Endothelial cell (in vitro differentiated cells): ENCODE results near the gene EME2. TPM values are rescaled to one million over a fixed set of nuclear protein-coding genes. Genes with fewer than 3 reads are reported as not detected.

Source experiments
- DNase-seq: peaks from one replicate; pipeline ENCODE4 v3.0.0; 2021; ENCODE audit warnings: low spot score
- H3K27ac Mint-ChIP-seq: one replicate; pipeline ENCODE4 v1.8.0; 2021; ENCODE audit warnings: mixed read lengths, inconsistent platforms; ENCODE audit not compliant: unreplicated experiment
- H3K27me3 Mint-ChIP-seq: one replicate; pipeline ENCODE4 v1.8.0; 2021; ENCODE audit warnings: mild to moderate bottlenecking, moderate library complexity, mixed read lengths, inconsistent platforms; ENCODE audit not compliant: unreplicated experiment
- H3K36me3 Mint-ChIP-seq: one replicate; pipeline ENCODE4 v1.8.0; 2021; ENCODE audit warnings: mild to moderate bottlenecking, low read depth, mixed read lengths, inconsistent platforms; ENCODE audit not compliant: unreplicated experiment
- H3K4me1 Mint-ChIP-seq: one replicate; pipeline ENCODE4 v1.8.0; 2021; ENCODE audit warnings: mild to moderate bottlenecking, mixed read lengths, inconsistent platforms; ENCODE audit not compliant: unreplicated experiment
- H3K4me3 Mint-ChIP-seq: one replicate; pipeline ENCODE4 v1.8.0; 2021; ENCODE audit warnings: mild to moderate bottlenecking, mixed read lengths, inconsistent platforms; ENCODE audit not compliant: unreplicated experiment
- H3K9me3 Mint-ChIP-seq: one replicate; pipeline ENCODE4 v1.8.0; 2021; ENCODE audit warnings: mixed read lengths, inconsistent platforms; ENCODE audit not compliant: unreplicated experiment
- CTCF ChIP-seq: fragments of 200-600 bp; sonication (generic); IDR thresholded peaks from one replicate; pipeline ENCODE4 v1.5.0; 2021; ENCODE audit warnings: antibody characterized with exemption; ENCODE audit not compliant: unreplicated experiment
- total RNA-seq: library from RNA; stranded (reverse); fragmentation: NEBNext Ultra II Directional; extraction: Animal tissue kit (Norgen Biotek cat#: 25700); gene quantifications from one replicate; pipeline ENCODE4 v1.2.1, GENCODE V29; 2021; ENCODE audit not compliant: unreplicated experiment

Gene EME2
- total RNA-seq, 1 donor from 2014 or later: 25.4 TPM

DNA sequence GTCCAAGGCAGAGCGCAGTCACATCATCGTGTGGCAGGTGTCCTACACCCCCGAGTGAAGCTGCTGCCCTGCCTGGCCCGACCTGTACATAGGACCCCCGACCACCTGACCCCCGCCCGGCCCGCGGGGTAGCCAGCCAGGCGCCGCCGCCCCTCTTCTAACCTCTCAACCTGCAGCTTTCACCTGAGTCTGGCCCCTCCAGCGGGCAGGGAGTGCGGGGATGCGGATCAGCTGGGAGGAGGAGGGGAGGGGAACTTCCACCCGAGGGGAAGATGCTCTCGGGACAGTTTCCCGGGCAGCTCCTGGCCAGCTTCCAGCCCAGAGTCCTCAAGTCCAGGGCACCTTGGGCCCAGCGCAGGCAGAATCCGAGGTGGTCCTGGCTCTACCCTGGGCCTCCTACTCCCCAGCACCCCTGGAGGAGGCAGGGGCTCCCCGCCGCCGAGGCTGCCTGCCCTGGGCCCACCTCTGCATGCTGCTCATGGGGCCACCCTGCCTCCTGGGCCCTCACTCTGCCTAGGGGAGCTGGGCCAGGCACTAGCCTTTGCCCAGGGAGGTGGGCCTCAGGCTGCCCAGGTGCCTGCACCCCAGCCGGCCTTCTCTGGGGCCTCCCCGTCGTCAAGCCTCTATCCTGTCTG lies 3.7 kb upstream of the EME2 start:
- TF ChIP-seq CTCF: no peak
- peaks cover 15% of the 10 kb centered on the region for H3K27me3 Mint-ChIP-seq
- DNase-seq: no peak
- peaks cover 7% of the 10 kb centered on the region for H3K36me3 Mint-ChIP-seq
- no peaks in the 10 kb centered on the region for H3K9me3 Mint-ChIP-seq
- H3K4me3 Mint-ChIP-seq: no peak overlapping the region
- H3K27ac Mint-ChIP-seq: no peak overlapping the region
- H3K4me1 Mint-ChIP-seq: peaks cover 9% of the 10 kb centered on the region

- Mint-ChIP-seq H3K4me1 (peaks cover 10% of the 10 kb centered on the region), H3K27me3 (peaks cover 15% of the 10 kb centered on the region), H3K4me3 (peak overlapping the region; percentile 37), H3K36me3 (peaks cover 7% of the 10 kb centered on the region), H3K9me3 (no peaks in the 10 kb centered on the region), H3K27ac (no peak overlapping the region)
- TF ChIP-seq CTCF: no peak
- no peak for DNase-seq
Observed at GRCh38 chr16:1769402-1770300, 3.0 kb upstream of the EME2 start.

GRCh38 chr16:1770328-1771187 lies 2.1 kb upstream of the EME2 start:
- Mint-ChIP-seq H3K27me3 (peaks cover 15% of the 10 kb centered on the region), H3K4me1 (peaks cover 10% of the 10 kb centered on the region), H3K4me3 (peak overlapping the region; percentile 92), H3K27ac (no peak overlapping the region), H3K9me3 (no peaks in the 10 kb centered on the region), H3K36me3 (peaks cover 5% of the 10 kb centered on the region)
- no peak for TF ChIP-seq CTCF
- DNase-seq: no peak

DNA sequence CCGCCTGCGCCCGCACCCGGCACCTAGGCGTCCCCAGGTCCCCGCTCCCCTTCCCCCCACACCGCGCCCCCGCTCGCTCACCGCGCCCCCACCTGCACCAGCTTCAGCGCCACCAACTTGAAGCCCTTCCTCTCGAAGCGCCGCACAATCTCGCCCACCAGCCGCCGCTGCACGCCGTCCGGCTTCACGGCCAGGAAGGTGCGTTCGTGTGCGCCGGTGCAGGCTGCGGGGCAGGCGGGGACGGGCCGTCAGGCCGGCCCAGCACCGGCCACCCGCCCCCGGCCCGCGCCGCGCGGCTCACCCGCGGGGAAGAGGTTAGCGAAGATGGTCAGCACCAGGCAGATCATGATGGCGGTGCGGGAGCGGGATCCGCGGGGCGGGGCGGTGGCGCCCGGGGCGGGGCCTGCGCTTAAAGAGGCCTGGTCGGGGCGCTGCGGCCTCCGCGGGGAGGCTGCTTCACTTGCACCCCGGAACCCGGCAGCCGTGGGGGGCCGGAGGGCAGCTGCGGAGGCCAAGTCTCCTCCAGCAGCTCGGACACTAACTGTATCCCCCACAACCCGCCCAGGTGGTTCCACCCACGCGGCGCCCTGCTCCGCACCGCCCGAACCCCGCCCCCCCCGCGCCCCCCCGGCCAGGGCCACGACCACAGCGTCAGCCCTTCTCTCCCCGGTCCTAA lies 1.3 kb upstream of the EME2 start, which contains the start of gene NME3:
Gene NME3 (minus strand): TSS at position 356 of the 676 bp plus-strand sequence. CDS start 9 bp downstream, at position 347.
- Mint-ChIP-seq H3K27me3 (peaks cover 15% of the 10 kb centered on the region), H3K9me3 (no peaks in the 10 kb centered on the region), H3K27ac (peak within 1 kb of the TSS; percentile 90), H3K4me3 (peak within 1 kb of the TSS; percentile 97), H3K4me1 (peaks cover 10% of the 10 kb centered on the region), H3K36me3 (peaks cover 5% of the 10 kb centered on the region)
- DNase-seq: peak; percentile 64
- no peak for TF ChIP-seq CTCF
